Measurements from ENCODE around the gene INAVA.

DNA sequence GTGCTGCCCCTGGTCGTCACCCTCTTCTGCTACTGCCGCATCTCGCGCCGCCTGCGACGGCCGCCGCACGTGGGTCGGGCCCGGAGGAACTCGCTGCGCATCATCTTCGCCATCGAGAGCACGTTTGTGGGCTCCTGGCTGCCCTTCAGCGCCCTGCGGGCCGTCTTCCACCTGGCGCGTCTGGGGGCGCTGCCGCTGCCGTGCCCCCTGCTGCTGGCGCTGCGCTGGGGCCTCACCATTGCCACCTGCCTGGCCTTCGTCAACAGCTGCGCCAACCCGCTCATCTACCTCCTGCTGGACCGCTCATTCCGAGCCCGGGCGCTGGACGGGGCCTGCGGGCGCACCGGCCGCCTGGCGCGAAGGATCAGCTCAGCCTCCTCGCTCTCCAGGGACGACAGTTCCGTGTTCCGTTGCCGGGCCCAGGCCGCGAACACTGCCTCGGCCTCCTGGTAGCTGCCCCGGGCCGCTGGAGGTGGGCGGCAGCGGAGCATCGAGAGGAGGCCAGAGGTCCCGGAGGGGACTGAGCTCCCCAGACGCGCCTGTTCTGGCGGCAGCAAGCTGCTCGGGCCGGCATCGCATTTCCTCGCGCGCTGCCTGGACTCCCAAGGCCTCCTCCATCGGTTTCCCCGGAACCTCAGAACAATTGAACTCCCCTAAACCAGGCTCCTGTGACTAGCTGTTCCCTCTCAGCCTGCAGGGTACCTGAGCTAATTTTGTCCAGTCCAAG lies 20.9 kb upstream of the INAVA start:
- TF ChIP-seq, protein P1, sequence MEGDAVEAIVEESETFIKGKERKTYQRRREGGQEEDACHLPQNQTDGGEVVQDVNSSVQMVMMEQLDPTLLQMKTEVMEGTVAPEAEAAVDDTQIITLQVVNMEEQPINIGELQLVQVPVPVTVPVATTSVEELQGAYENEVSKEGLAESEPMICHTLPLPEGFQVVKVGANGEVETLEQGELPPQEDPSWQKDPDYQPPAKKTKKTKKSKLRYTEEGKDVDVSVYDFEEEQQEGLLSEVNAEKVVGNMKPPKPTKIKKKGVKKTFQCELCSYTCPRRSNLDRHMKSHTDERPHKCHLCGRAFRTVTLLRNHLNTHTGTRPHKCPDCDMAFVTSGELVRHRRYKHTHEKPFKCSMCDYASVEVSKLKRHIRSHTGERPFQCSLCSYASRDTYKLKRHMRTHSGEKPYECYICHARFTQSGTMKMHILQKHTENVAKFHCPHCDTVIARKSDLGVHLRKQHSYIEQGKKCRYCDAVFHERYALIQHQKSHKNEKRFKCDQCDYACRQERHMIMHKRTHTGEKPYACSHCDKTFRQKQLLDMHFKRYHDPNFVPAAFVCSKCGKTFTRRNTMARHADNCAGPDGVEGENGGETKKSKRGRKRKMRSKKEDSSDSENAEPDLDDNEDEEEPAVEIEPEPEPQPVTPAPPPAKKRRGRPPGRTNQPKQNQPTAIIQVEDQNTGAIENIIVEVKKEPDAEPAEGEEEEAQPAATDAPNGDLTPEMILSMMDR (IDR thresholded peaks at IDR 0.05; ENCODE audit: low read depth, low read length, poor library complexity, severe bottlenecking), result no peak
- no peak for TF ChIP-seq EZH2phosphoT487 (IDR thresholded peaks at IDR 0.05; ENCODE audit: borderline replicate concordance, low read length)

Data from DOHH2 (cell line).